A549 (cell line): ENCODE results near the gene TRIM39.

Experiments
- CEBPB ChIP-seq, 2 experiments: fragments of >200 bp in 1 of 2; sonication (Bioruptor Twin) in 1 of 2; formaldehyde crosslinking in 1 of 2; IDR thresholded peaks; 2 replicates each; pipeline ENCODE4 v1.6.1; 2012 to 2016
- EP300 ChIP-seq, 2 experiments: fragments of >200 bp; sonication (Bioruptor Twin); formaldehyde crosslinking; IDR thresholded peaks; 2 replicates in 1 of 2; 3 replicates in 1 of 2; pipeline ENCODE4 v1.6.1; 2016 to 2017
- MYC ChIP-seq: IDR thresholded peaks from 2 replicates; pipeline ENCODE4 v1.6.1; 2012; ENCODE audit warnings: mild to moderate bottlenecking, inconsistent platforms, low read length, improper control_type of control experiment, borderline replicate concordance
- POLR2A ChIP-seq: IDR thresholded peaks from 2 replicates; pipeline ENCODE4 v1.6.1; 2012; ENCODE audit warnings: mild to moderate bottlenecking, low read length
- RNF2 ChIP-seq: fragments of 200-600 bp; sonication (generic); IDR thresholded peaks from 2 replicates; pipeline ENCODE4 v1.6.1; 2016; ENCODE audit warnings: low read depth, mild to moderate bottlenecking, antibody characterized with exemption, moderate library complexity, borderline replicate concordance
- SMC3 ChIP-seq: fragments of >200 bp; sonication (Bioruptor Twin); formaldehyde crosslinking; IDR thresholded peaks from 3 replicates; pipeline ENCODE4 v1.6.1; 2018; ENCODE audit warnings: inconsistent platforms
- TF ChIP-seq, protein P1 (sequence below): fragments of >200 bp; sonication (Bioruptor Twin); formaldehyde crosslinking; IDR thresholded peaks from 3 replicates; pipeline ENCODE4 v1.5.1; 2016
- TF ChIP-seq, protein P2 (sequence below): fragments of >200 bp; sonication (Bioruptor Twin); formaldehyde crosslinking; IDR thresholded peaks from 3 replicates; pipeline ENCODE4 v1.6.1; 2016

GRCh38 chr6:30380464-30380863, 53.7 kb downstream of the TRIM39 start:
- no peak for TF ChIP-seq RNF2
- TF ChIP-seq CEBPB (IDR thresholded peaks at IDR 0.05) = no peak
- TF ChIP-seq MYC = no peak
- TF ChIP-seq, protein P1, sequence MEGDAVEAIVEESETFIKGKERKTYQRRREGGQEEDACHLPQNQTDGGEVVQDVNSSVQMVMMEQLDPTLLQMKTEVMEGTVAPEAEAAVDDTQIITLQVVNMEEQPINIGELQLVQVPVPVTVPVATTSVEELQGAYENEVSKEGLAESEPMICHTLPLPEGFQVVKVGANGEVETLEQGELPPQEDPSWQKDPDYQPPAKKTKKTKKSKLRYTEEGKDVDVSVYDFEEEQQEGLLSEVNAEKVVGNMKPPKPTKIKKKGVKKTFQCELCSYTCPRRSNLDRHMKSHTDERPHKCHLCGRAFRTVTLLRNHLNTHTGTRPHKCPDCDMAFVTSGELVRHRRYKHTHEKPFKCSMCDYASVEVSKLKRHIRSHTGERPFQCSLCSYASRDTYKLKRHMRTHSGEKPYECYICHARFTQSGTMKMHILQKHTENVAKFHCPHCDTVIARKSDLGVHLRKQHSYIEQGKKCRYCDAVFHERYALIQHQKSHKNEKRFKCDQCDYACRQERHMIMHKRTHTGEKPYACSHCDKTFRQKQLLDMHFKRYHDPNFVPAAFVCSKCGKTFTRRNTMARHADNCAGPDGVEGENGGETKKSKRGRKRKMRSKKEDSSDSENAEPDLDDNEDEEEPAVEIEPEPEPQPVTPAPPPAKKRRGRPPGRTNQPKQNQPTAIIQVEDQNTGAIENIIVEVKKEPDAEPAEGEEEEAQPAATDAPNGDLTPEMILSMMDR = no peak
- TF ChIP-seq, protein P2, sequence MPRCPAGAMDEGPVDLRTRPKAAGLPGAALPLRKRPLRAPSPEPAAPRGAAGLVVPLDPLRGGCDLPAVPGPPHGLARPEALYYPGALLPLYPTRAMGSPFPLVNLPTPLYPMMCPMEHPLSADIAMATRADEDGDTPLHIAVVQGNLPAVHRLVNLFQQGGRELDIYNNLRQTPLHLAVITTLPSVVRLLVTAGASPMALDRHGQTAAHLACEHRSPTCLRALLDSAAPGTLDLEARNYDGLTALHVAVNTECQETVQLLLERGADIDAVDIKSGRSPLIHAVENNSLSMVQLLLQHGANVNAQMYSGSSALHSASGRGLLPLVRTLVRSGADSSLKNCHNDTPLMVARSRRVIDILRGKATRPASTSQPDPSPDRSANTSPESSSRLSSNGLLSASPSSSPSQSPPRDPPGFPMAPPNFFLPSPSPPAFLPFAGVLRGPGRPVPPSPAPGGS = no peak
- TF ChIP-seq POLR2A = no peak
- TF ChIP-seq EP300 (IDR thresholded peaks at IDR 0.05) = no peak
- TF ChIP-seq SMC3 = no peak
